ENCODE measurements around the gene AGTR1. TPM values are rescaled to one million over a fixed set of nuclear protein-coding genes. Genes with fewer than 3 reads are reported as not detected.

The AGTR1 gene
- 0.79 and 29.2 TPM in 2 replicates for total RNA-seq

DNA sequence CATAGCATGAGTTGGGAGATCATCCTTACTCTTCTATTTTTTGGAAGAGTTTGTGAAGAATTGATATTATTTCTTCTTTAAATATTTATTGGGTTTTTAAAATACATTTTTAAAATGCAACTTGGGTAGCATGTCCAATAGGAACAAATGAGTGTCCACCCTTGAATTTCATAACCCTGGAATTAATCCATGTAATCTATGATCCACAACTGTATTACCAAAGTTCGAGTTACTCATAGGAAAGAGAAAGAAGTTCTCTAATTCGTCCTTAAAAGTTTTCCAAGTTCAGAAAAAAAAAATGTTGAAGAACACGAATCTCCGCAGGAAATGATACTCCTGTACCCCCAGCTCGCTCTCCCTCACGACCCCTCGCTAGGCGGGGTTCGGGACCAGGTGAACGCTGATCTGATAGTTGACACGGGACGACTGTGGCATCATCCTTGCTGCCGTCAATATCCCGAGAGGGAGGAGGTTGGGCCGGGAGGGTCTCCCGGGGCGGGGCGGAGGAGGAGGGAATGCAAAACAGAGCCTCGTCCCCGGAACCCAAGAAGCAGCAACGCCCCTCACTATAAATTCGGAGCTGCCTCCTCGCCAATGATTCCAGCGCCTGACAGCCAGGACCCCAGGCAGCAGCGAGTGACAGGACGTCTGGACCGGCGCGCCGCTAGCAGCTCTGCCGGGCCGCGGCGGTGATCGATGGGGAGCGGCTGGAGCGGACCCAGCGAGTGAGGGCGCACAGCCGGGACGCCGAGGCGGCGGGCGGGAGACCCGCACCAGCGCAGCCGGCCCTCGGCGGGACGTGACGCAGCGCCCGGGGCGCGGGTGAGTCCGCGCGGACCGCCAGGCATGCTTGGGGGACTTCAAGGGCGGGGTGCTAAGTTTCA, at the start of gene AGTR1:
TSS of gene AGTR1 (plus strand) at position 598 of the 884 bp plus-strand sequence. CDS start 43,133 bp downstream, outside the sequence.

Small RNA genes within 50 kb of the gene (small RNA-seq; reads per million reads assigned to genes)
- 0.12 reads per million for gene RPL38P1

Other genes starting within 250 kb of the AGTR1 start
- not detected in 2 replicates for gene CPB1, start 129.9 kb downstream of the AGTR1 start, total RNA-seq
- not detected in 2 replicates for gene CPA3, start 167.4 kb downstream of the AGTR1 start, total RNA-seq

Measured in placental epithelial cell (primary cell).